Activated CD4-positive, alpha-beta T cell treated with anti-CD3 and anti-CD28 coated beads, Interleukin-2, amount 10 ng/mL, durations not matched to agents 7 days and 5 days (primary cell): ENCODE measurements around the gene SCNN1A. TPM values are rescaled to one million over a fixed set of nuclear protein-coding genes. Genes with fewer than 3 reads are reported as not detected.

Source experiments
- CTCF ChIA-PET: fragments of 350-600 bp; sonication (Branson Sonifier 250); formaldehyde crosslinking; loops from one replicate; lab custom pipeline; 2021; ENCODE audit warnings: antibody characterized with exemption; lab: Charles Lee
- POLR2A ChIA-PET: fragments of 350-600 bp; sonication (Branson Sonifier 250); formaldehyde crosslinking; loops from one replicate; lab custom pipeline; 2021; ENCODE audit warnings: antibody characterized with exemption; lab: Charles Lee
- DNase-seq: peaks from one replicate; pipeline ENCODE4 v3.0.0-alpha.2; 2020
- H3K27ac Mint-ChIP-seq: one replicate; pipeline ENCODE4 v1.8.0; 2021; ENCODE audit warnings: mild to moderate bottlenecking, moderate library complexity, mixed read lengths
- H3K27me3 Mint-ChIP-seq: one replicate; pipeline ENCODE4 v1.8.0; 2021; ENCODE audit warnings: mixed read lengths
- H3K36me3 Mint-ChIP-seq: one replicate; pipeline ENCODE4 v1.8.0; 2021; ENCODE audit warnings: low read depth, mixed read lengths
- H3K4me1 Mint-ChIP-seq: one replicate; pipeline ENCODE4 v1.8.0; 2021; ENCODE audit warnings: mixed read lengths
- H3K4me3 Mint-ChIP-seq: one replicate; pipeline ENCODE4 v1.8.0; 2021; ENCODE audit warnings: mild to moderate bottlenecking, moderate library complexity, mixed read lengths
- H3K9me3 Mint-ChIP-seq: one replicate; pipeline ENCODE4 v1.8.0; 2021; ENCODE audit warnings: mixed read lengths
- total RNA-seq, 2 experiments: library from RNA; stranded (reverse); gene quantifications; one replicate each; pipeline ENCODE4 v1.2.3, GENCODE V29; 2021

Gene SCNN1A
- total RNA-seq = under 1 TPM; 0.54 to 0.67 TPM

DNA sequence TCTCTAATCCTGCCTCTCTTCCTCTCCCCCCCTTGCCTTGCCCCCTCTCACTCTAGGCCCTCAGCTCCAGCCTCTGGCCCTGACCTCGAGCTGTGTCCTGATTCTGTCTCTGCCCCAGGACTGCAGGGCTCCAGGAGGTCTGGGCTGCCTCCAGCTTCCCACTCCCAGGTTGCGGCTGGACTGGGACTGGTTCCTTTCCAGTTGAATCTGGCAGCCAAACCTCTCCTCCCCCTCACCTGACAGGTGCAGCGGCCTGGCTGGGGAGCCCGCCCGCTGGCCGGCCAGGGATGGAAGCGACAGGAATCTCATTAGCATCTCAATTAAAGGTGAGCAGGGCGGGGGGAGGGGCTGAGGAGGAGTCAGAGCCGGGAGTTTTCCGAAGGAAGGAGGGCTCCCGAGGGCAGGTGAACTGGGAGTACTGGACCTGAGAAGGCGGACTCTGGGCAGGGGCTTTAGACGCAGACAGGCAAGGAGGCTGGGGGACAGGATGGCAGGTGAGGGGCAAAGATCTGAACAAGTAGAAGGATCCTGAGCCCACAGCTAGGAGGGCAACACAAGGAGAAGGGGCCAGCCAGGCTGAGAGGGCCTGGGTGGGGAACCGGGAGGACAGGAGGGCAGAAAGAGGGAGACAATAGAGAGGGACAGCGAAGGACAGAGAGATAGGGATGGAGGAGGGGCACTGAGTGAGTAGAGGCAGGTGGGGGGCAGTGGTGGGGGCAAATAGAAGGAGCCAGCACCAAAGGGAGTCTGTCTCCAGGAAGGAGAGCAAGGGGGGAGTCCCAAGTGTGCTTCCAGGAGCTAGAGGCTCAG lies at the start of gene SCNN1A:
SCNN1A (minus strand) TSS at position 295 of the 810 bp plus-strand sequence. CDS start 780 bp downstream, outside the sequence.
- POLR2A ChIA-PET = no interaction called here
- no peaks in the 10 kb centered on the region for H3K9me3 Mint-ChIP-seq
- CTCF ChIA-PET = interaction anchor here (0.7 to 1.6 kb wide), 3 partner anchors 10 to 128 kb away, joined by 3 to 6 read pairs (median 4); no protein-coding TSS in a partner anchor
- H3K36me3 Mint-ChIP-seq = no peaks in the 10 kb centered on the region
- H3K27ac Mint-ChIP-seq = peak within 1 kb of the TSS; percentile 50
- no peak for DNase-seq
- no peaks in the 10 kb centered on the region for H3K27me3 Mint-ChIP-seq
- H3K4me3 Mint-ChIP-seq = peak within 1 kb of the TSS; percentile 11
- peaks cover 47% of the 10 kb centered on the region for H3K4me1 Mint-ChIP-seq

DNA sequence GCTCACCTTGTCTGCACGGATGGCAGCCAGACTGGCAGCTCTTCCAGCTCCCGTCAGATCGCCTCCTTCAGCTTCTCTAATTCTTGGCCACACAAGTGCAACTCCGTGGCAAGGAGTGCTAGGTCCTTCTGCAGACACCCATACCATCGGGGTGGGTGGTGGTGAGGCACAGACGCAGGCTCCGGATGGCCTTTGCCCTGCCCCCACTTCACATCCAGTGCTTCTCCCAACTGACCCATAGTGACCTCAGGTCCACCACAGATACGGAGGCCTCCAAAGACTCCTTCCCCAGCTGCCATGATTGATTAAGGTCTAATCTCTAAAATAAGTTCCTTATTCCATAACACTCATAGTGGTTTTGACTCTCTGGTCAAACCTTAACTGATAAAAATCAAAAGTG lies 49.5 kb upstream of the SCNN1A start:
- DNase-seq = no peak
- no peak overlapping the region for H3K4me3 Mint-ChIP-seq
- ChIA-PET POLR2A (interaction anchor here (1.0 to 1.5 kb wide), 2 partner anchors 37 to 40 kb away, joined by 3 to 10 read pairs; no protein-coding TSS in a partner anchor), CTCF (interaction anchor here (1.3 to 3.1 kb wide), 13 partner anchors 14 to 115 kb away, joined by 3 to 21 read pairs (median 12); partner anchors contain the start of genes GAPDH, MRPL51 and VAMP1)
- H3K27me3 Mint-ChIP-seq = peaks cover 2% of the 10 kb centered on the region
- H3K9me3 Mint-ChIP-seq = no peaks in the 10 kb centered on the region
- peak overlapping the region; percentile 78 for H3K27ac Mint-ChIP-seq
- no peaks in the 10 kb centered on the region for H3K36me3 Mint-ChIP-seq
- peaks cover 52% of the 10 kb centered on the region for H3K4me1 Mint-ChIP-seq

DNA sequence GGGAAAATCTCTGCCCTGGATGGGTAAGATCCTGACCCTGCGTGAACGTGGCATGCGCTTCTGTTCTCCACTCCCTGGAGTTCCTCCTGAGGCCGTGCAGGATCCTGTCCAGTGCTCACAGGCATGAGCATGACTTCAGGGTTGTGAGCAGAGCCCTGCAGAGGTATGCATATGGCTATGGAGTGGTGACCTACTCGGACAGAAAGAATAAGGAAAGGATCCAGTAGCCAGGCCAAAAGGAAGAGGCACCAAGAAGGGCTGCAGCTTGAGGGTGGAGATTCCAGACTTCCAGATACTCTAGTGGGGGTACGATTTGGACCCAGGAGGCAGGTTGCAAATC lies 48.6 kb upstream of the SCNN1A start:
- H3K36me3 Mint-ChIP-seq = no peaks in the 10 kb centered on the region
- CTCF ChIA-PET = interaction anchor here (0.6 to 3.1 kb wide), 32 partner anchors 10 to 178 kb away, joined by 3 to 21 read pairs (median 4); partner anchors contain the start of genes CD27, GAPDH, MRPL51 and NOP2
- no peak overlapping the region for H3K27ac Mint-ChIP-seq
- peaks cover 2% of the 10 kb centered on the region for H3K27me3 Mint-ChIP-seq
- H3K9me3 Mint-ChIP-seq = no peaks in the 10 kb centered on the region
- DNase-seq = no peak
- peaks cover 48% of the 10 kb centered on the region for H3K4me1 Mint-ChIP-seq
- H3K4me3 Mint-ChIP-seq = no peak overlapping the region
- POLR2A ChIA-PET = interaction anchor here (0.7 to 1.5 kb wide), 3 partner anchors 38 to 114 kb away, joined by 3 to 10 read pairs (median 3); no protein-coding TSS in a partner anchor

DNA sequence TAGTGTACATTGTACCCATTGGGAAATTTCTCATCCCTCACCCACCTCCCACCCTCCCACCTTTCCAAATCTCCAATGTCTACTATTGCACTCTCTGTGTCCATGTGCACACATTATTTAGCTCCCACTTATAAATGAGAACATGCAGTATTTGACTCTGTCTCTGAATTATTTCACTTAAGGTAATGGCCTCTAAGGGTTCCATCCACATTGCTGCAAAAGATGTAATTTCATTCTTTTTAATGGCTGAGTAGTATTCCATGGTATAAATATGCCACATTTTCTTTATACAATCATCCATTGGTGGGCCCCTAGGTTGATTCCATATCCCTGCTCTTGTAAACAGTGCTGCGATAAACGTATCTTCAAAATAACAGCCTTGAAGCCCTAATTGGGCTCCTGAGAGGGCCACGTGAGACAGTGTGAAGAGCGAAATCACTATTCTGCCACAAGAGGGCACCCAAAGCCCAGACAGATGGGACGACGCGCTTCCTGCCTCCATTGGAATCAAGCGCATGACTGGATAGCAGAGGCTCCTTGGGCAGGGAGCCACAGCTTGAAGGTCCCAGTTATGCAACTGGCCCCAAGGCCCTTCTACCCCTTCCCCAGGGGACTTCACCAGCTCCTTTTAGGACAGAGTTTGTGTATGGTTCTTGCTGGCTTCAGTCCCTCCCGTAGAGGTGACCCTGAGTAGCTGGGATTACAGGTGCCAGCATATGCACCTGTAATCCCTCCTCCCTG lies 48.1 kb upstream of the SCNN1A start:
- Mint-ChIP-seq H3K9me3 (no peaks in the 10 kb centered on the region), H3K4me1 (peaks cover 47% of the 10 kb centered on the region), H3K4me3 (no peak overlapping the region), H3K27me3 (peaks cover 2% of the 10 kb centered on the region), H3K36me3 (no peaks in the 10 kb centered on the region), H3K27ac (peak overlapping the region; percentile 26)
- CTCF ChIA-PET = interaction anchor here (0.6 to 3.1 kb wide), 34 partner anchors 11 to 179 kb away, joined by 3 to 21 read pairs (median 4); partner anchors contain the start of genes CD27, GAPDH, MRPL51 and NOP2
- POLR2A ChIA-PET = interaction anchor here (0.7 to 1.5 kb wide), 2 partner anchors 38 to 114 kb away, joined by 3 to 10 read pairs; no protein-coding TSS in a partner anchor
- peak; percentile 87 for DNase-seq

DNA sequence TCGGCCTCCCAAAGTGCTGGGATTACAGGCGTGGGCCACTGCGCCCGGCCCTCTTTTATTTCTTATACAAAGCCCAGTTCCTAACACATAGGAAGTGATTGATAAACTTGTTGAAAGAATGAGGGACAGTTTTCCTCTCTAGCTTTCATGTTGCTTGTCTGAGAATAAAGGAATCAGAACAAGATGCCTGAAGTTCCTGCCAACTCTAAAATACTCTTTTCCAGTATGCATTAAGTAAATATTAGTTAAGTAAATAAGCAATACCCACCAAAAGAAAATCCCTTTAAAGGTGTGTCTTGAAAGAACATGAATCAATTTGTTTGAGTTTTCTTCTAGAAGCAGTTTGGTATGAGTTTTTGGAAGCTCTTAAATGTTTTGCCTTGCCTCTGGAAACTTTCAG lies 45.0 kb upstream of the SCNN1A start:
- H3K36me3 Mint-ChIP-seq = no peaks in the 10 kb centered on the region
- no peak overlapping the region for H3K4me3 Mint-ChIP-seq
- CTCF ChIA-PET = no interaction called here
- H3K4me1 Mint-ChIP-seq = peaks cover 27% of the 10 kb centered on the region
- DNase-seq = no peak
- H3K9me3 Mint-ChIP-seq = no peaks in the 10 kb centered on the region
- POLR2A ChIA-PET = no interaction called here
- H3K27ac Mint-ChIP-seq = no peak overlapping the region
- H3K27me3 Mint-ChIP-seq = peaks cover 2% of the 10 kb centered on the region

DNA sequence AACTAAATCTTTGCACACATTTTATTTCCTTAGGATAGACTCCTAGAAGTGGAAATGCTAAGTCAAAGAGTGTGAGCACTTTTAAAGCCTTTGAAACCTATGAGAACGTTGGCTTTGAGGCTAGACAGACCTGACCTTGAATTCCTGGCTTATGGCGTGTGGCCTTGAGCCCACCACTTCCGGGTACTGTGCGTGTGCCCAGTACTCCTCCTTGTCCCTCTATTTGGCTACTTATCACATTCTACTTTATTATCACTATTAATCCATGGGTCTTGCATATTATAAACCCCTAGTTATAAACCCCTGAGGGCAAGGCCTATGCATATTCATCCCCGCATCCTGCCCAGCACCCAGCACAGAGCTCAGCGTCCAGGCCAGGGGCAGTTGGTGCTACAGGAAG lies 43.4 kb upstream of the SCNN1A start:
- no peak for DNase-seq
- no peaks in the 10 kb centered on the region for H3K9me3 Mint-ChIP-seq
- peaks cover 2% of the 10 kb centered on the region for H3K27me3 Mint-ChIP-seq
- ChIA-PET CTCF (no interaction called here), POLR2A (no interaction called here)
- no peak overlapping the region for H3K4me3 Mint-ChIP-seq
- no peak overlapping the region for H3K27ac Mint-ChIP-seq
- peaks cover 21% of the 10 kb centered on the region for H3K4me1 Mint-ChIP-seq
- H3K36me3 Mint-ChIP-seq = peaks cover 1% of the 10 kb centered on the region

DNA sequence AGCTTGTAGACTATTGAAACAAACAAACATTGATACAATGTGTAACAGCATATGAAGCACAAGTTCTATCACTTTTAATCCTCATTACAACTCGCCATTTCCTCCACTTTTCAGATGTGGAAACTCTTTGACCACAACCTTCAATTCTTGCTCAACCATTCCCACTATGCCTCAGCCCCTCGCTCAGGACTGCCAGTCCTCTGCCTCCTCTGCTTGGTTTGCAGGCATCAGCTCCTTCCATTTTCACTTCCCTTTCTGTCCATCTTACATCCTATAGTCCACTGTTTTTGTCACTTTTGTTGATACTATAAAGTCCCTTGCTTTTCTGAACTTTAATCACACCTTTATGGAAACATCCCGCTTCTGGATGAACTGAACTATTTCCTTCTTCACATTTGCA lies 41.2 kb upstream of the SCNN1A start:
- H3K27ac Mint-ChIP-seq = no peak overlapping the region
- peaks cover 13% of the 10 kb centered on the region for H3K4me1 Mint-ChIP-seq
- CTCF ChIA-PET = interaction anchor here (1.6 to 1.7 kb wide), 2 partner anchors 10 to 32 kb away, joined by 4 read pairs; no protein-coding TSS in a partner anchor
- peaks cover 2% of the 10 kb centered on the region for H3K27me3 Mint-ChIP-seq
- H3K36me3 Mint-ChIP-seq = peaks cover 1% of the 10 kb centered on the region
- H3K9me3 Mint-ChIP-seq = no peaks in the 10 kb centered on the region
- DNase-seq = no peak
- no peak overlapping the region for H3K4me3 Mint-ChIP-seq
- POLR2A ChIA-PET = no interaction called here

DNA sequence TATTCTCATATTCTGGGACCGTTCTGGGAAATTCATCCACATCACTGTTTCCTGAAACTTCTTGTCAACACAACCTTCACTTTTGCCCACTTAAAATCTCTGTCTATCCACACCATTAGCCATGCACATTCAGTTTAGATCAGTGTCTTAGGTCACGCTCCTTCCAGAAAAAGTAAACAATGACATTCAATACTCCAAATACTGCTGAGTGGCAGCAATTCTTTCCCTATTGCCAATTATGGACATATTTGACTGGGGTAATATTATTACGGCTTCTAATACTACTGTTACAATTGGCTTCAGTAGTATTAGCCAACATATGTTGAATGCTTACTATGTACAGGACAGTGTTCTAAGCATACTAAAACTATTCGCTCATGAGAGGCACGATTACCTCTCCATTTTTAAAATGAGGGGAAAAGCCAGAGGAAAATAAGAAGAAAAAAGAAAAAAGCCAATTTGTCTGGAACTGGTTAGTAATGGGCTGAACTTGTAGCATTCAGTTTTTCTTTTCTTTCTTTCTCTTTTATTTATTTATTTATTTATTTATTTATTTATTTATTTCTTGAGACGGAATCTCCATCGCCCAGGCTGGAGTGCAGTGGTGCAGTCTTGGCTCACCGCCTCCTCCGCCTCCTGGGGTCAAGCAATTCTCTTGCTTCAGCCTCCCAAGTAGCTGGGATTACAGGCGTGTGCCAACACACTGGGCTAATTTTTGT lies 32.0 kb upstream of the SCNN1A start:
- Mint-ChIP-seq H3K9me3 (no peaks in the 10 kb centered on the region), H3K36me3 (no peaks in the 10 kb centered on the region), H3K4me3 (no peak overlapping the region), H3K4me1 (no peaks in the 10 kb centered on the region), H3K27me3 (peaks cover 18% of the 10 kb centered on the region), H3K27ac (no peak overlapping the region)
- POLR2A ChIA-PET = no interaction called here
- DNase-seq = no peak
- CTCF ChIA-PET = no interaction called here

DNA sequence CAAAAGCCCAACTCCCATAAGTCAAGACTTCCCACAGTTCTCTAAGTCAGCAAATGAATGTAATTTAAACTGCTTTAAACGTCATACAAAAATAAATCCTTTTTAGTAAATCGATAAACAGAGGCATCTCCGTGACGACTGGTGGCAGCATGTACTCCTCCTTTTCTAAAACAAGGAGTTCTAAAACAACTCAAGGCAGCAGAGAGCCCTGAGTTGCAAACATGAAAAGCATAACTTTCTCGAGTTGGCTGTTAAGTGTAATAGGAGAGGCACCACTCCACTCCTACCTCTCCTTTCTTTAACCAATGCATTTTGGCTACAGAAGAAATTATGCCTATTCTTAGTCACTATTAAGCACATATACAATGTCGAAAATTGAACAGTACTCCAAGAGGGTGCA lies 30.6 kb upstream of the SCNN1A start:
- Mint-ChIP-seq H3K27me3 (peaks cover 19% of the 10 kb centered on the region), H3K9me3 (no peaks in the 10 kb centered on the region), H3K36me3 (no peaks in the 10 kb centered on the region), H3K27ac (no peak overlapping the region), H3K4me3 (no peak overlapping the region), H3K4me1 (no peaks in the 10 kb centered on the region)
- POLR2A ChIA-PET = no interaction called here
- CTCF ChIA-PET = no interaction called here
- DNase-seq = no peak

DNA sequence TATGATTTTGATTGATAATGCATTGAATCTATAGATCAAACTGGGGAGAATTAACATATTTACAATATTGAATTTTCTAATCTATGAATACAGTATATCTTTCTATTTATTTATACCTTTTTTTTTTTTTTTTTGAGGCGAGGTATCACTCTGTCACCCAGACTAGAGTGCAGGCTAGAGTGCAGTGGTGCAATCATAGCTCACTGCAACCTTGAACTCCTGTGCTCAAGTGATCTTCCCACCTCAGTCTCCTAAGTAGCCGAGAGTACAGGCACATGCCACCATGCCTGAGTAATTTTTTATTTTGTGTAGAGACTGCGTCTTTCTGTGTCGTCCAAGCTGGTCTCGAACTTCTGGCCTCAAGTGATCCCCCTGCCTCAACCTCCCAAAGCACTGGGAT lies 29.0 kb upstream of the SCNN1A start:
- H3K4me3 Mint-ChIP-seq = no peak overlapping the region
- no peak for DNase-seq
- ChIA-PET CTCF (no interaction called here), POLR2A (interaction anchor here (0.6 kb wide), 2 partner anchors 12 to 130 kb away, joined by 4 to 5 read pairs; partner anchors contain the start of gene GAPDH)
- H3K27ac Mint-ChIP-seq = no peak overlapping the region
- H3K36me3 Mint-ChIP-seq = no peaks in the 10 kb centered on the region
- H3K4me1 Mint-ChIP-seq = no peaks in the 10 kb centered on the region
- no peaks in the 10 kb centered on the region for H3K9me3 Mint-ChIP-seq
- peaks cover 13% of the 10 kb centered on the region for H3K27me3 Mint-ChIP-seq

DNA sequence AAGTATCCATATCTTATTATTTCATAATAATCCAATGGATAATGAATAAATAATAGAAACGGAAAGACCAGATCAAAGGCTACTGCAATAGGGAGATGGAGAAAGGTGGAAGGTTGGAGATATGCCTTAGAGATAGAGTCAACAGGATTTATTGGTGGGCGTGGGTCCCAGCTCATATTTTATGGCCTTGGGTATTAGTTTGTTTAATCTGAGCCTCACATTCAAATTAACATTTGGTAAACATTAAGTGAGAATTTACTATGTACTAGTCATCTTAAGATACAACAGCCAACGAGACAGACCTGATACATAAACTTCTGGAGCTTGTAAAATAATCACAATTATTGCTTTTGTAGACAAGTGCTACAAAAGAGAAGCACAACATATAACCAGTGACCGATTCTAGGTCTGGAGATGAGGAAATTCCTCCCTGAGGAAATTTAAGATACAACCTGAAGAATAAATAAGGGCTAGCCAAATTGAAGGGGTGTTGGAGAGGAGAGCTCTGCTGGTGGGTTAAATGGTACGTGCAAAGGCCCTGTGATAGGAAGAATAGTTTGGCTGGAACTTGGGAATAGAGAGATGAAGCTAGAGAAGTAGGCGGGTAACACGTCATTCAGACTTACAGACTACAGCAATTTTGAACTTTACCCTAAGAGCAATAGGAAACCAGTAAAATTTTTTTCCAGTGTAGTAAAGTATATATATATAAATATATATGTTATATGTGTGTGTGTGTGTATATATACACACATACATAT lies 24.7 kb upstream of the SCNN1A start:
- POLR2A ChIA-PET = no interaction called here
- H3K27me3 Mint-ChIP-seq = peaks cover 15% of the 10 kb centered on the region
- CTCF ChIA-PET = interaction anchor here (1.0 to 1.3 kb wide), 2 partner anchors 10 to 56 kb away, joined by 3 read pairs; no protein-coding TSS in a partner anchor
- no peak overlapping the region for H3K4me3 Mint-ChIP-seq
- no peaks in the 10 kb centered on the region for H3K9me3 Mint-ChIP-seq
- H3K4me1 Mint-ChIP-seq = no peaks in the 10 kb centered on the region
- no peak overlapping the region for H3K27ac Mint-ChIP-seq
- H3K36me3 Mint-ChIP-seq = no peaks in the 10 kb centered on the region
- DNase-seq = no peak

DNA sequence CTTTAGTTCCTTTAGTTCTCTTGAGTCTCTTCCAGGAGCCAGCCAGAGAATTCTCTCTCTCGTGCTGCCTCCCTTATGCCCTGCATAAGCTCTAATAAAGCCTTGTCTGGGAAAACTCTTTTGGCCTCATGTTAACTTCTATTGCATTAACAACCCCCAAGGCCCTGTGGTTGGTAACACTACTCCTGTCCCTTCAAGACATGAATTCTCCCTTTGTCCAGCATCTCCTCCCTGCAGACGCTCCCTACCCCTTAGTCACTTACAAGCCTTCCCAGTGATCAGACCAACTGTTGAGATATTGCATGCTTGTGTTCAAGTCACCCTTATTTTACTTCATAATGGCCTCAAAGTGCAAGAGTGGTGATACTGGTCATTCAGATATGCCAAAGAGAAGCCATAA lies 20.7 kb upstream of the SCNN1A start:
- no peak overlapping the region for H3K4me3 Mint-ChIP-seq
- peaks cover 9% of the 10 kb centered on the region for H3K27me3 Mint-ChIP-seq
- H3K9me3 Mint-ChIP-seq = no peaks in the 10 kb centered on the region
- H3K36me3 Mint-ChIP-seq = no peaks in the 10 kb centered on the region
- no peaks in the 10 kb centered on the region for H3K4me1 Mint-ChIP-seq
- ChIA-PET POLR2A (no interaction called here), CTCF (no interaction called here)
- DNase-seq = no peak
- H3K27ac Mint-ChIP-seq = no peak overlapping the region
